Sigmoid colon (tissue), 7 donors: ENCODE measurements around the gene TRIM44. TPM values are rescaled to one million over a fixed set of nuclear protein-coding genes. Genes with fewer than 3 reads are reported as not detected.

Experiments
- DNase-seq: peaks from one replicate; pipeline ENCODE4 v3.0.0-alpha.2; 2019
- H3K27ac ChIP-seq, 4 donors: fragments of 200-600 bp; sonication (generic); one replicate each; pipeline ENCODE4 v1.5.1; 2016 to 2019; ENCODE audit warnings: mild to moderate bottlenecking in 1 of 4
- H3K27me3 ChIP-seq, 3 donors: fragments of 200-600 bp; sonication (generic); one replicate each; pipeline ENCODE4 v1.5.1; 2019; ENCODE audit warnings: mild to moderate bottlenecking in 1 of 3
- H3K36me3 ChIP-seq, 4 donors: fragments of 200-600 bp; sonication (generic); one replicate each; pipeline ENCODE4 v1.5.1; 2016 to 2019
- H3K4me1 ChIP-seq, 4 donors: fragments of 200-600 bp; sonication (generic); one replicate each; pipeline ENCODE4 v1.5.1; 2017 to 2019
- H3K4me3 ChIP-seq, 4 donors: fragments of 200-600 bp; sonication (generic); one replicate each; pipeline ENCODE4 v1.5.1; 2017 to 2019; ENCODE audit warnings: mild to moderate bottlenecking in 2 of 4, moderate library complexity in 1 of 4
- H3K9me3 ChIP-seq, 4 donors: fragments of 200-600 bp in 3 of 4; sonication (generic) in 3 of 4; one replicate each; pipeline versions ENCODE4 v1.5.1 to v1.6.1; 2013 to 2019
- EP300 ChIP-seq, 4 donors: sonication (generic); formaldehyde crosslinking; IDR thresholded peaks; one replicate each; pipeline ENCODE4 v1.6.1; 2017; ENCODE audit warnings: antibody characterized with exemption in 4 of 4
- POLR2A ChIP-seq, 2 donors: fragments of 450-650 bp; IDR thresholded peaks; one replicate each; pipeline ENCODE4 v1.6.1; 2016; ENCODE audit warnings: antibody characterized with exemption in 2 of 2, mild to moderate bottlenecking in 2 of 2, moderate library complexity in 2 of 2
- POLR2AphosphoS5 ChIP-seq, 4 donors: sonication (generic); formaldehyde crosslinking; IDR thresholded peaks; one replicate each; pipeline ENCODE4 v1.6.1; 2017; ENCODE audit warnings: antibody characterized with exemption in 4 of 4
- WGBS, 2 donors: extraction: QIAGEN DNeasy Blood & Tissue Kit; methylation state at CpG; one replicate each; pipeline ENCODE4 v1.1.7; 2013; 5-methylcytosine and 5-hydroxymethylcytosine counted together
- intact Hi-C: fragments of 100-400 bp; cut with DNase I; formaldehyde crosslinking; loops from one replicate; pipeline ENCODE4 v1.15.1; 2023
- polyA plus RNA-seq, 3 donors: library from polyadenylated mRNA; stranded (reverse); fragments of 200-250 nt; gene quantifications; one replicate each; pipeline ENCODE4 v1.2.3, GENCODE V29; 2013
- total RNA-seq, 4 donors: library from RNA; depleted of rRNA; stranded (reverse); fragments of >200 nt; gene quantifications; one replicate each; pipeline ENCODE4 v1.1.0, GENCODE V29; 2016
- TF ChIP-seq, protein P1 (sequence below), 4 experiments: fragments of 450-650 bp in 3 of 4; fragments of 200-600 bp in 1 of 4; IDR thresholded peaks; one replicate each; pipeline ENCODE4 v1.5.1; 2016 to 2019; ENCODE audit warnings: antibody characterized with exemption in 4 of 4, mild to moderate bottlenecking in 3 of 4, moderate library complexity in 2 of 4
- donor health status: healthy with polysubstance abuse.
- donor health status: Bipolar disorder and iron deficiency.
- donor health status: healthy.

Gene TRIM44
- total and polyA plus RNA-seq, 7 donors: 8.4 to 97.2 (median 23.0) TPM

DNA sequence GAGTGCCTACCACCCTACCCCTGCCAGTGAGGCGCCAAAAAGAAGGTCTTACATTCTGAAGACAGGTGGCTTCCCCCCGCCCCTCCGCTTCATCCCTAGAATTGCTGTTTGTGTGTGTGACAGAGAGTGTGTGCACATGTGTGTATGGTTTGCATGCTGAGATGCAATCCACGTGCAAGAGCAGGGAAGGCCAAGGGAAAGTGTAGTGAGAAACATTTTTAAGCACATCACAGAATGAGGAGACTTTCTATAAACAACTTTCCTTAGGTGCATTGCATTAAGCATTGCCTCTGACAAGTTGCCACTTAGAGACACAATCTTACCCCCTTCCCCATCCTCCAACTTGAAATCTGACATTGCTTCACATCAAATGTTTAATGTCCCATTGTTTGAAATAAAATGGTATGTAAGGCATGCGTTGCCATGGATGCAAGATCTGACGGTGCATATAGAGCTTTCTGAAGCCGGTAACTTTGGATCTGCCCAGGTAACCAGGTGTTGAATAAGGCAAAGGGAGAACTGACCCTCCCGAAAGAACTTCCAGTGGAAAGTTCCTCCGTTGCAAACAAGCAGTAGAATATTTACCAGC is 22.9 kb upstream of the TRIM44 start:
- intact Hi-C loops: no loop called here
- no peaks in the 10 kb centered on the region for H3K4me1 ChIP-seq
- no peak overlapping the region for H3K27ac ChIP-seq
- no peak for DNase-seq
- H3K9me3 ChIP-seq: no peaks in the 10 kb centered on the region
- peaks cover 0 to 4% (median 0%) of the 10 kb centered on the region in 3 donors for H3K27me3 ChIP-seq
- WGBS, 2 donors: 54 to 74% methylated on average over 9 of the region's 9 CpGs
- TF ChIP-seq EP300 (IDR thresholded peaks at IDR 0.05) (no peak), POLR2A (IDR thresholded peaks at IDR 0.05) (no peak)
- TF ChIP-seq, protein P1, sequence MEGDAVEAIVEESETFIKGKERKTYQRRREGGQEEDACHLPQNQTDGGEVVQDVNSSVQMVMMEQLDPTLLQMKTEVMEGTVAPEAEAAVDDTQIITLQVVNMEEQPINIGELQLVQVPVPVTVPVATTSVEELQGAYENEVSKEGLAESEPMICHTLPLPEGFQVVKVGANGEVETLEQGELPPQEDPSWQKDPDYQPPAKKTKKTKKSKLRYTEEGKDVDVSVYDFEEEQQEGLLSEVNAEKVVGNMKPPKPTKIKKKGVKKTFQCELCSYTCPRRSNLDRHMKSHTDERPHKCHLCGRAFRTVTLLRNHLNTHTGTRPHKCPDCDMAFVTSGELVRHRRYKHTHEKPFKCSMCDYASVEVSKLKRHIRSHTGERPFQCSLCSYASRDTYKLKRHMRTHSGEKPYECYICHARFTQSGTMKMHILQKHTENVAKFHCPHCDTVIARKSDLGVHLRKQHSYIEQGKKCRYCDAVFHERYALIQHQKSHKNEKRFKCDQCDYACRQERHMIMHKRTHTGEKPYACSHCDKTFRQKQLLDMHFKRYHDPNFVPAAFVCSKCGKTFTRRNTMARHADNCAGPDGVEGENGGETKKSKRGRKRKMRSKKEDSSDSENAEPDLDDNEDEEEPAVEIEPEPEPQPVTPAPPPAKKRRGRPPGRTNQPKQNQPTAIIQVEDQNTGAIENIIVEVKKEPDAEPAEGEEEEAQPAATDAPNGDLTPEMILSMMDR (IDR thresholded peaks at IDR 0.05): no peak
- H3K4me3 ChIP-seq: no peak overlapping the region
- no peaks in the 10 kb centered on the region for H3K36me3 ChIP-seq

DNA sequence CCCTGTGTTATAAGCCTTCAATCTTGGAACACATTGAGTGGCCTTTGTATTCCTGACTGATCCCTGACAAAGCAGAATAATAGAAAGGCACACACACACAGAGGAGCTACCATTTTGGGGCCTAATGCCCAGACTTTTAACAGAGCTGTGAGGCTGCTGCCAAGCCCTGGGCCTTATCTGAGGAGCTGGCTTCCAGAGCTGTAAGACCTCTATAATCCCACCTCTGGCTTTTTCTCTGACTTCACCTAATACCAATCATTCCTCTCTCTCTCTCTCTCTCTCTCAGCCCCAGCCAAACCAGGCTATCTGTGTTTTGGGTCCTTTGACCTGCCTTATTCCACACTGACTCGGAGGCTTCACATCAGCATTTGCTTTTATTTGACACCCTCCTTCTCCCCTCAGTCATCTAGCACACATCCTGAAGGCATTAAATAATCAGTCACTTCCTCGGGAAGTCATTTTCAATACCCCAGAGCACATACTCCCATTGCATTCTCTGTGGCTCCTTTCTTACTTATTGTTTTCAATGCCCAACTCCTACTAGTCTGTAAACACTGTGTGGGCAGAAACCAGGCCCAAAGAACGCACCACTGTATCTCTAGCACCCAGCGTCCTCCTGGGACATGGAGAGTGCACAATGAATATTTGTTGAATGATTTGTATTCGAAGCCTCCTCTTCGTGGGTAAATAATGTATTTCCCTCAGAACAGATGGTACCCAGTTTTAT is 21.2 kb upstream of the TRIM44 start:
- no peak for DNase-seq
- Histone ChIP-seq H3K36me3 (no peaks in the 10 kb centered on the region), H3K27me3 (no peaks in the 10 kb centered on the region), H3K27ac (no peak overlapping the region), H3K4me1 (no peaks in the 10 kb centered on the region), H3K9me3 (no peaks in the 10 kb centered on the region), H3K4me3 (no peak overlapping the region)
- no peak for TF ChIP-seq EP300 (IDR thresholded peaks at IDR 0.05)
- TF ChIP-seq, protein P1 (IDR thresholded peaks at IDR 0.05): no peak
- no peak for TF ChIP-seq POLR2AphosphoS5 (IDR thresholded peaks at IDR 0.05)
- TF ChIP-seq POLR2A (IDR thresholded peaks at IDR 0.05): no peak
- intact Hi-C loops: no loop called here
- WGBS, 2 donors: 81 to 84% methylated on average over 6 of the region's 6 CpGs

DNA sequence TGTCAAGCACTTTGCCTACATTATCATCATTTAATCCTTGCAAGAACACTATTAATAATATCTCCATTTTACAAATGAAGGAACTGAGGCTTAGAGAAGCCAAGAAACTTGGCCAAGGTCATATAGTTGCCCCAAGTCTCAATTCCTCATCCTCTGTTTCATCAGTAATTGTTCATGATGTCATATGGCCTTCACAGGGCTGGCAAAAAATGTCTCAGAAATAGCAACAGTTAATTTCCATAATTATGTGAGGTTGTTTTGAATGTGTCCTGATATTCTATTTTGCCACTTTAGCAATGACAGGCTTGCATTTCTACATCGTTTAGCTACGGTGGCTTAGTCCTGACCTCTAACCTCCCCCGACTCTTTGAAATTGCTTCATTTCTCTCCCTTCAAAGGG is 20.6 kb upstream of the TRIM44 start:
- Histone ChIP-seq H3K27me3 (no peaks in the 10 kb centered on the region), H3K4me1 (no peaks in the 10 kb centered on the region), H3K36me3 (no peaks in the 10 kb centered on the region), H3K4me3 (no peak overlapping the region), H3K27ac (no peak overlapping the region), H3K9me3 (no peaks in the 10 kb centered on the region)
- no peak for DNase-seq
- WGBS, 2 donors: 87 to 92% methylated on average over 3 of the region's 3 CpGs
- TF ChIP-seq EP300 (IDR thresholded peaks at IDR 0.05) (no peak), POLR2A (IDR thresholded peaks at IDR 0.05) (no peak), POLR2AphosphoS5 (IDR thresholded peaks at IDR 0.05) (no peak)
- TF ChIP-seq, protein P1 (IDR thresholded peaks at IDR 0.05): no peak
- intact Hi-C loops: no loop called here

DNA sequence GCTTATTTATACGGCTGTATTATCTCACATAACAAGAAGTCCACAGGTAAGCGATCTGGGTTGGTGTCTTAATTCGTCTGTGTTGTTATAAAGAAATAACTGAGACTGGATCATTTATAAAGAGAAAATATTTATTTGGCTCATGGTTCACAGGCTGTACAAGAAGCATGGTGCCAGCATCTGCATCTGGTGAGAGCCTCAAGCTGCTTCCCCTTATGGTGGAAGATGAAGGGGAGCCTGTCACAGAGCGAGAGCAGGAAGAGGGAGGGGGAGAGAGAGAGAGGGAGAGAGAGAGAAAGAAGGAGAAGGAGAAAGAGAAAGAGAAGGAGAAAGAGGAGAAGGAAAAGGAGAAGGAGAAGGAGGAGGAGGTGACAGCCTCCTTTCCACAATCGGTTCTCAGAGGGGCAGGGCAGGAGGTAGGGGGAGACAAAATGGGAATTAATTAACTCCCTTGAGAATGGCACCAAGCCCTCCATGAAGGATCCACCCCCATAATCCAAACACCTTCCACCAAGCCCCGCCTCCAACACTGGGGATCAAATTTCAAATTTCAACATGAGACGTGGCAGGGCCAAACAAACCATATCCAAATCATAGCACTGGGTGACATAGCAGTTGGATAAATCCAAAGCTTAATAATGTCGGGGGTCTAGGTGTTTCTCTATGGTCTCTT is 15.0 kb upstream of the TRIM44 start:
- no peaks in the 10 kb centered on the region for H3K4me1 ChIP-seq
- H3K9me3 ChIP-seq: no peaks in the 10 kb centered on the region
- intact Hi-C loops: no loop called here
- 75 to 76% methylated on average over 8 of the region's 8 CpGs for WGBS, 2 donors
- no peak overlapping the region for H3K27ac ChIP-seq
- no peak for TF ChIP-seq EP300 (IDR thresholded peaks at IDR 0.05)
- TF ChIP-seq POLR2AphosphoS5 (IDR thresholded peaks at IDR 0.05): no peak
- TF ChIP-seq, protein P1 (IDR thresholded peaks at IDR 0.05): no peak
- no peak for TF ChIP-seq POLR2A (IDR thresholded peaks at IDR 0.05)
- DNase-seq: no peak
- H3K36me3 ChIP-seq: no peaks in the 10 kb centered on the region
- no peak overlapping the region for H3K4me3 ChIP-seq
- H3K27me3 ChIP-seq: no peaks in the 10 kb centered on the region
